Right cardiac atrium (tissue), 5 donors: Measurements from ENCODE around the gene EHHADH. TPM values are rescaled to one million over a fixed set of nuclear protein-coding genes. Genes with fewer than 3 reads are reported as not detected.
"Not testable (repeated sequence)": the region's sequence is repeated elsewhere in the genome, so short reads cannot be mapped to it uniquely, and the experiment has no call there.

ENCODE experiments used
- ATAC-seq, 2 donors: fragments of 200-7000 bp; cut with Tn5 transposase; one replicate each; pipeline versions ENCODE4 v1.8.0 to v1.9.1; 2020; ENCODE audit warnings: moderate library complexity in 2 of 2, mild to moderate bottlenecking in 1 of 2
- DNase-seq, 3 donors: peaks; one replicate each; pipeline ENCODE4 v3.0.0-alpha.2; 2020
- H3K27ac ChIP-seq: one replicate; pipeline ENCODE4 v1.5.1; 2013; ENCODE audit warnings: mild to moderate bottlenecking, low read length, control low read depth, moderate library complexity
- H3K27me3 ChIP-seq: one replicate; pipeline ENCODE4 v1.6.1; 2013; ENCODE audit not compliant: control insufficient read depth, insufficient read depth
- H3K4me1 ChIP-seq: one replicate; pipeline ENCODE4 v1.6.1; 2013; ENCODE audit warnings: low read length; ENCODE audit not compliant: control insufficient read depth, insufficient read depth
- H3K4me3 ChIP-seq: one replicate; pipeline ENCODE4 v1.5.1; 2013; ENCODE audit warnings: low read length, control low read depth
- H3K9me3 ChIP-seq: one replicate; pipeline ENCODE4 v1.6.1; 2013; ENCODE audit warnings: low read length; ENCODE audit not compliant: control insufficient read depth
- WGBS: extraction: QIAGEN DNeasy Blood & Tissue Kit; methylation state at CpG from one replicate; pipeline ENCODE4 v1.1.7; 2013; 5-methylcytosine and 5-hydroxymethylcytosine counted together
- intact Hi-C, 4 donors: fragments of 100-400 bp; cut with DNase I; formaldehyde crosslinking; loops; one replicate each; pipeline versions ENCODE4 v1.11.0 to v1.14.0; 2022 to 2023
- long read RNA-seq, 4 donors: library from polyadenylated mRNA; unstranded; transcript quantifications; one replicate each; pipeline ENCODE4 v2.0.0, GENCODE V29; 2020 to 2021
- polyA plus RNA-seq: library from polyadenylated mRNA; stranded (reverse); fragments of 200-250 nt; gene quantifications from one replicate; pipeline ENCODE4 v1.2.3, GENCODE V29; 2013
- total RNA-seq, 4 donors: library from RNA; stranded (reverse); fragmentation: NEBNext Ultra II Directional; extraction: Animal tissue kit (Norgen Biotek cat#: 25700); gene quantifications; one replicate each; pipeline ENCODE4 v1.2.1, GENCODE V29; 2021
- donor health status: healthy with polysubstance abuse.
- donor health status: DM: no; HTN: yes; CAD: no.
- donor health status: DM: no; HTN: no; CAD: no.
- donor health status: DM: no; HTN: yes; CAD: no; lungs with severe emphysema.
- donor health status: DM: yes; HTN: yes; CAD: no.

EHHADH gene
- total RNA-seq (10 to 100 TPM in 3 of 4 donors, 1 to 10 TPM in 1; 6.6 to 14.4 (median 14.0) TPM), polyA plus RNA-seq (5.9 TPM)
- long read RNA-seq, donor 1, transcript EHHADH-201 (7 exons, 3,850 nt) = major isoform, 5 of 10 reads
- long read RNA-seq, donor 1, partial matches to known transcripts = 3 of 10 reads
- long read RNA-seq, donor 1, other reads (novel, unspliced or antisense) = 2 of 10 reads
- long read RNA-seq, donor 2, transcript EHHADH-201 (7 exons, 3,850 nt) = major isoform, 8 of 9 reads
- long read RNA-seq, donor 2, partial matches to known transcripts = 1 of 9 reads
- long read RNA-seq, donor 2, other reads (novel, unspliced or antisense) = 0 of 9 reads
- long read RNA-seq, donor 3, transcript EHHADH-201 (7 exons, 3,850 nt) = major isoform, 19 of 31 reads
- long read RNA-seq, donor 3, partial matches to known transcripts = 3 of 31 reads
- long read RNA-seq, donor 3, other reads (novel, unspliced or antisense) = 9 of 31 reads
- long read RNA-seq, donor 4, transcript EHHADH-201 (7 exons, 3,850 nt) = major isoform, 5 of 9 reads
- long read RNA-seq, donor 4, partial matches to known transcripts = 0 of 9 reads
- long read RNA-seq, donor 4, other reads (novel, unspliced or antisense) = 4 of 9 reads

GRCh38 chr3:185253645-185254410, at the start of gene EHHADH:
EHHADH (minus strand) TSS chr3:185254049; CDS start chr3:185254022, 27 bp downstream.
- peak within 1 kb of the TSS; percentile 73 for H3K27ac ChIP-seq

GRCh38 chr3:185299918-185300426, 46.1 kb upstream of the EHHADH start:
- ATAC-seq, H3K27ac ChIP-seq, H3K4me3 ChIP-seq, H3K9me3 ChIP-seq, DNase-seq, intact Hi-C loops, H3K27me3 ChIP-seq, H3K4me1 ChIP-seq: not testable (repeated sequence)
- 87% methylated on average over 10 of the region's 10 CpGs for WGBS

More at GRCh38 chr3:185253645-185254410, at the start of gene EHHADH:
- 5% methylated on average over 53 of the region's 53 CpGs for WGBS
- ATAC-seq (peak; percentile 100), DNase-seq (peak; percentile 85 to 94 (median 93))
- Histone ChIP-seq H3K4me3 (peak within 1 kb of the TSS; percentile 82), H3K9me3 (no peaks in the 10 kb centered on the region), H3K4me1 (no peaks in the 10 kb centered on the region), H3K27me3 (no peaks in the 10 kb centered on the region)
- intact Hi-C loops = no loop called here

GRCh38 chr3:185297867-185298266, 44.0 kb upstream of the EHHADH start:
- DNase-seq (no peak), ATAC-seq (no peak)
- H3K27me3 ChIP-seq = no peaks in the 10 kb centered on the region
- WGBS = 86% methylated on average over 3 of the region's 3 CpGs
- H3K27ac ChIP-seq = no peak overlapping the region
- no peak overlapping the region for H3K4me3 ChIP-seq
- H3K9me3 ChIP-seq = no peaks in the 10 kb centered on the region
- no peaks in the 10 kb centered on the region for H3K4me1 ChIP-seq
- intact Hi-C loops = no loop called here

- Histone ChIP-seq H3K4me3 (no peak overlapping the region), H3K27ac (no peak overlapping the region), H3K27me3 (no peaks in the 10 kb centered on the region), H3K4me1 (no peaks in the 10 kb centered on the region), H3K9me3 (no peaks in the 10 kb centered on the region)
- 95% methylated on average over 7 of the region's 7 CpGs for WGBS
- DNase-seq (no peak), ATAC-seq (no peak)
- intact Hi-C loops = no loop called here
Measured at GRCh38 chr3:185292238-185292637, 38.4 kb upstream of the EHHADH start.

GRCh38 chr3:185290266-185290665, 36.4 kb upstream of the EHHADH start:
- Histone ChIP-seq H3K9me3 (no peaks in the 10 kb centered on the region), H3K27me3 (no peaks in the 10 kb centered on the region), H3K4me3 (no peak overlapping the region), H3K4me1 (no peaks in the 10 kb centered on the region), H3K27ac (no peak overlapping the region)
- 80% methylated on average over 3 of the region's 3 CpGs for WGBS
- ATAC-seq (no peak), DNase-seq (no peak)
- intact Hi-C loops = no loop called here

- H3K27ac ChIP-seq = no peak overlapping the region
- H3K4me1 ChIP-seq = no peaks in the 10 kb centered on the region
- H3K27me3 ChIP-seq = no peaks in the 10 kb centered on the region
- ATAC-seq (no peak), DNase-seq (no peak)
- H3K4me3 ChIP-seq = peak overlapping the region; percentile 47
- intact Hi-C loops = no loop called here
- 66% methylated on average over 9 of the region's 9 CpGs for WGBS
- no peaks in the 10 kb centered on the region for H3K9me3 ChIP-seq
Measured at GRCh38 chr3:185283374-185283935, 29.6 kb upstream of the EHHADH start.

- ATAC-seq = peak; percentile 100
- 4% methylated on average over 41 of the region's 41 CpGs for WGBS
- no peaks in the 10 kb centered on the region for H3K4me1 ChIP-seq
- H3K9me3 ChIP-seq = no peaks in the 10 kb centered on the region
- H3K27ac ChIP-seq = no peak overlapping the region
- no peaks in the 10 kb centered on the region for H3K27me3 ChIP-seq
- intact Hi-C loops = no loop called here
- DNase-seq = peak; percentile 96 to 98 (median 97)
- peak overlapping the region; percentile 47 for H3K4me3 ChIP-seq
Measured at GRCh38 chr3:185282696-185283373, 29.0 kb upstream of the EHHADH start.

GRCh38 chr3:185280572-185281365, 26.9 kb upstream of the EHHADH start:
- no peaks in the 10 kb centered on the region for H3K4me1 ChIP-seq
- ATAC-seq (no peak), DNase-seq (no peak)
- intact Hi-C loops = no loop called here
- no peak overlapping the region for H3K27ac ChIP-seq
- no peaks in the 10 kb centered on the region for H3K9me3 ChIP-seq
- H3K4me3 ChIP-seq = no peak overlapping the region
- 46% methylated on average over 4 of the region's 4 CpGs for WGBS
- no peaks in the 10 kb centered on the region for H3K27me3 ChIP-seq

GRCh38 chr3:185279587-185280138, 25.8 kb upstream of the EHHADH start:
- Histone ChIP-seq H3K27ac (no peak overlapping the region), H3K27me3 (no peaks in the 10 kb centered on the region), H3K4me3 (no peak overlapping the region), H3K9me3 (no peaks in the 10 kb centered on the region), H3K4me1 (no peaks in the 10 kb centered on the region)
- intact Hi-C loops = no loop called here
- ATAC-seq (no peak), DNase-seq (no peak)
- WGBS = 89% methylated on average over 7 of the region's 7 CpGs
